GM12864 (cell line): ENCODE results near the gene COL8A1.

Experiments
- DNase-seq: peaks from one replicate; pipeline ENCODE4 v3.0.0-alpha.2; 2011; ENCODE audit warnings: low read depth
- H3K4me3 ChIP-seq: 2 replicates; pipeline ENCODE4 v1.5.1; 2011; ENCODE audit warnings: mild to moderate bottlenecking, low read depth, low read length, control low read depth
- CTCF ChIP-seq: IDR thresholded peaks from 2 replicates; pipeline ENCODE4 v1.5.1; 2011; ENCODE audit warnings: low read depth, mild to moderate bottlenecking, moderate library complexity, low read length, control low read depth, inconsistent platforms; ENCODE audit errors: missing control alignments

COL8A1 gene

GRCh38 chr3:99637368-99638111 is 854 bp upstream of the COL8A1 start:
- DNase-seq = no peak
- no peak for TF ChIP-seq CTCF
- no peak overlapping the region for H3K4me3 ChIP-seq

- no peak for DNase-seq
- no peak overlapping the region for H3K4me3 ChIP-seq
Measured at GRCh38 chr3:99639579-99639978, 1.2 kb downstream of the COL8A1 start.

GRCh38 chr3:99640214-99640851 is 1.9 kb downstream of the COL8A1 start:
- H3K4me3 ChIP-seq = no peak overlapping the region
- DNase-seq = no peak
- no peak for TF ChIP-seq CTCF

More at GRCh38 chr3:99639579-99639978, 1.2 kb downstream of the COL8A1 start:
- TF ChIP-seq CTCF = no peak

GRCh38 chr3:99641480-99641879 is 3.1 kb downstream of the COL8A1 start:
- no peak for TF ChIP-seq CTCF
- no peak for DNase-seq
- H3K4me3 ChIP-seq = no peak overlapping the region

- no peak overlapping the region for H3K4me3 ChIP-seq
- DNase-seq = no peak
- TF ChIP-seq CTCF = no peak
Measured at GRCh38 chr3:99641982-99642381, 3.6 kb downstream of the COL8A1 start.

- DNase-seq = no peak
- TF ChIP-seq CTCF = no peak
- H3K4me3 ChIP-seq = no peak overlapping the region
Measured at GRCh38 chr3:99644017-99644416, 5.6 kb downstream of the COL8A1 start.

GRCh38 chr3:99644746-99645145 is 6.4 kb downstream of the COL8A1 start:
- no peak for TF ChIP-seq CTCF
- no peak overlapping the region for H3K4me3 ChIP-seq
- no peak for DNase-seq
